Hippocampal formation (tissue), 2 donors: ENCODE measurements around the gene SCAPER.

Source experiments
- DNase-seq, 2 donors: peaks; one replicate each; lab custom pipeline; 2025; lab: John Stamatoyannopoulos, UW

The SCAPER gene

DNA sequence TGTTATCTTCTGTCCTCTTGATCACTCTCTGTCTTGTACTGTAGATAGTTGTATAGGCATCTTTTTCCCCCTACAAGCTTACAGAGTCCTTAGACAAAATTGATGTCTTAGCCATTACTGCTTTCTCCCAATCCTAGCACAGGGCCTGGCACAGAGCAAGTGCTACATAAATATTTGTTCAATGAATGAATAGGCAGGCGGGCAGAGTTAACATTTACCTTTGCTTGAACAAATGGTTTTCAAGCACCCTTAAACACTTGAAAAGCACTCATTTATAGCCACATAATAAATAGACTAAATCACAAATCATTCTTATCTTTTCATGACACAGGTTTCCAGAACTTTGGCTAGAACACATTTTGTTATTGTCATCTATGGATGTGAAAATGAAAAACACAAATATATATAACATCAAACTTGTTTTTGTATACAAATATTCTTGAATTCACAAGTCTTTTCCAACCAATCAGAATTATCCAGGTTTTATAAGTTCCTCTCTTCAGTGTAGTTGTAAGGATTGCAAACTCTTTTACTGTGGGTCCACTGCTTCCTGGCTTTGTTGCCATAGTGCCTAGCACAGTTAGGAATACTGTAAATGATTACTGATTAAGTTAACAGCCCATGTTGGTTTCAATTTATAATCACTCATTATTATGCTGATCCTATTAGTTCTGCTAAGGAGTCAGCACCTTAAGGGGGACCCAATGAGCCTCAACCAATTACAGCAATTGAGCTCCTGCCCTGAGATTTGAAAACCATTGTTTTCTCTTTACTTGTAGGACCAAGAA lies 506.6 kb downstream of the SCAPER start:
- no peak for DNase-seq

DNA sequence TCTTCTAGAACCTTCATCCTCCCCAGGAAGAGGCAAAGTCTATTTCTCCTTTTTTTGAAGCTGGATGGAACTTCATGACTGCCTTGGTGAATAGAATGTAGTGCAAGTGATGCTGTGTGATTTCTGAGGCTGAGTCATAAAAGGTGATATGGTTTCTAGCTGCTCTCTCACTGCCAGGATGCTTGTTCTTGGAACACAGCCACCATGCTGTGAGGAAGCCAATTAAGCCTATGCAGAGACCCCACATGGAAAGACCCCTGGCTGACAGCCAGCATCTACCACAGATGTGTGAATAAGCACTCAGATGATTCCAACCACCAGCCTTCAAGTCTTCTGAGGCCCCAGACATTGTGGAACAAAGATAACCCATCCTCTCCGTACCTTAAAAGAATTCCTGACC lies 511.5 kb downstream of the SCAPER start:
- DNase-seq = no peak

DNA sequence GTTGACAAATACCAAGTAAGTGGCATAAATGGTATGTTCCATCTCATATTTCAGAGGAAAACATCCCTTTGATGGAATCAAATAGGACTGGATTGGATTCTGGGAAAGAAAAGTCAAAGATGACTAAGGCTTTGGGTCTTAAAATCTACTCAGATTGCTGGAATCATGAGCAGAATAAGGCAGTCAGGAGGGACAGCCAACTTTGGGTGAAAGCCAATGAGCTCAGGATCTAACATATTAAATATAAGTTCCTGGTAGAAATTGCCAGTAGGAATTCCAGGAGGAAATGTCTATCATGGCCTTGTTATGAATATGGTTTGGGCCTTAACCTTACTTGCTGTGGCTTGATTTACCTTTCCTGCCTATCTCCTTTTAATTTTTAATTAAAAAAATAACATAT lies 513.3 kb downstream of the SCAPER start:
- DNase-seq = no peak

DNA sequence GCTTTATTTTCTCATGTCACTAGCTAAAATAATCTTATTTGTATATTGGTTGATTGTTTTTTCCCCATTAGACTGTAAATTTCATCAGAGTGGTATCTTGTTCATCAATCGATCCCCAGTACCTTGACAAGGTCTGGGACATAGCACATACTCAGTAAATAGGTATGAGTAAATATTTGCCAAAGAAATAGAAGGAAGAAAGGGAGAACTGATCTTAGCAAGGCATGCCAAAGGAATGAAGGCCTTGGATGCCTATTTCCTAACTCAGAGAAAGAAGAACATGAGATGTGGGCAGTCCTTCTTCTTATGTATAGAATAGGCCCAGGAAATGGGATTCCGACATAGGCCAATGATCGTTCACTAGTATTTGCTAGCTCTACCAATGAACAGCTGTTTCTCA lies 513.8 kb downstream of the SCAPER start:
- DNase-seq = no peak

DNA sequence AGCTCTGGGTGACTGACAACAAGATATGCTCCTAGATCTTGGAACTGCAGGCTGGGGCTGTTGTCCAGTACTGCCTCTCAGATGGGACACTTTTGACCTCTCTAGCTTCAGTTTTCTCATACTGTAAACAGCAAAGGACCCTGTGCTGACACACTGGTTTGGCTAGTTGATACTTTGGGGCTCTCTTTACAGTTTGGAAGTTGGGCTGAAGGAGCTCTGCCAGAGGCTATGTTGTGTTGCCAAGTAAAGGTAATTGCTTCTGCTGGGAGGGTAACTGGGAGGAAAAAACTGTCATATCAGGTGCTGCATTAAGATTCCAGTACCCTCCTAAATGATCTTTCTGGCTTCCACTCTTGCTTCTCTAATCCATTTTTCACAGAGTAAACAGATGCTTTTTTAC lies 514.6 kb downstream of the SCAPER start:
- no peak for DNase-seq

DNA sequence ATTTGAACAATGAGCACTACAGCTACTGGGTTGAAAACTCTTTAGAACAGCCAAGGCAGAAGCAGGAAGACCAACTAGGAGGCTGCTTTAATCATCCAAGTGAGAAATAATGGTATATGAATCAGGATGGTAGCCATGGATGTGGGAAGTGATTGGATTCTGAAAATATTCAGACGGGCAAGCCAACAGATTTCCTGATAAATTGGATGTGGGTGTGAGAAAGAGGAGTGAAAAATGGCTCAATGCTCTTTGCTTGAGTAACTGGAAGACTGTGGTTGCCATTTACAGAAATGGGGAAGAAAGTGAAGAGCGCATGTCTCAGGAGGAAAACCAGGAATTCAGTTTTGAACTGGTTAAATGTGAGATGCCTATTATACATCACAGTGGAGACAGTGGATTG lies 518.2 kb downstream of the SCAPER start:
- DNase-seq = no peak

DNA sequence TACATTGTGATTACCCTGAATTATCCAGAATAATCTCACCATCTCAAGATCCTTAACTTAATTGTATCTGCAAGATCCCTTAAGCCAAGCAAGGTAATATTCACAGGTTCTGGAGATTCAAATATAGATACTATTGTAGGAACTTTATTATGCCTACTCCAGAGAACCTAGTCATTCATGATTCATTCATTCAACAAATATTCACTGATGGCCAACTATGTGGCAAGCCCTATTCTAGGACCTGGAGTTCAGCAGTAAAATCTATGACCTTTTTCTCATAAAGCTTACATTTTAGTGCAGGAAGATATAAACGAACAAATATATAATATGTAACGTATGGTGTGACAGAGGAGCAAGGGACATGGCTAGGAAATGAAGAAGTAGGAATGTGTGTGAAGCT lies 519.0 kb downstream of the SCAPER start:
- no peak for DNase-seq

DNA sequence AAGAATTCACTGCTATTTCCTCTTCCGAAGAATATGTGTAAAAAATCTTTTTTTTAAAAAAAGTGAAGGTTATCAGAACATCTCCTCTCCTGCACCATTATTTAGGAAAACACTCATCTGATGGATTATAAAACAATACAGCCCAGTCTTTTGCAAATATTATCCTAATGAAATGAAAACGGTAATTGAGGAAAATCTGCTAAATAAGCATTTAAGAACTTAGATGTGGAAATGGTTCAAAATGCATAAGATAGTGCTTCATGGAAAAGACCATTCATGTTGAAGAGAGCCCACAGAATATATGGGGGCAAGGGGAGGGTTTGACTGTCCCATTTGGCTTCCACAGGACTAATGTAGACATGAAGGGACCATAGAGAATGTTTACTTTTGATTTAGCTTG lies 520.7 kb downstream of the SCAPER start:
- DNase-seq = no peak

DNA sequence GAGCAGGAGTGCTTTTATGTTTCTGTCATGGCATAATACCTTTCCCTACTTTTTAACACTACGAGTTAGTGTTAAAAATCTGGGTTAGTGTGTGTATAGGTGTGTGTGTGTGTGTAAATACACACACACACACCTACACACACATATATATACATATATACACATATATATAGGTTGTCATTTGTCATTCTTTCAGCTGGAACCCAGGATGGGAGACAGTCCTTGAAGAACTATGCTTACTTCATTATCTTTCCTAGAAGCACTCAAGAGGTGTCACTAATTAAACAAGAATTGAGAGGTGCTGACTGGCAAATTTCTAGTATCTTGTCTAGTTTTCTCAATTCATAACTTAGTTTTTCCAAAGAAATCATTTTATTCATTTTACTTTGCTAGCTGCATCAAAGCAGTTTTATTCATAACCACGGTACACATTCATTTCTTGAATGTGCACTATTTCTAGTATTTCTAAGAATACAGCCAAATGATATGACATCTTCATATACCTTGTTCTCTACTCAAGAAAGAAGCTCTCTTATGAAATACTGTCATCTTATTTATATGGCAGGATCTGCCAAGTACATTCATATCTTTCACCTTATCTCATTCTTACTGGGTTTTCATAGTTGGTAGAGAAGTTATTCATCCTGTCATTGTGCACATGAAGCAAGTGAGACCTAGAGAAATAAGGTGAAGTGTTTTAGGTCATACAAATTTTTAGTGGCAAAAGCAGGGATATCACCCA lies 522.0 kb downstream of the SCAPER start:
- no peak for DNase-seq

DNA sequence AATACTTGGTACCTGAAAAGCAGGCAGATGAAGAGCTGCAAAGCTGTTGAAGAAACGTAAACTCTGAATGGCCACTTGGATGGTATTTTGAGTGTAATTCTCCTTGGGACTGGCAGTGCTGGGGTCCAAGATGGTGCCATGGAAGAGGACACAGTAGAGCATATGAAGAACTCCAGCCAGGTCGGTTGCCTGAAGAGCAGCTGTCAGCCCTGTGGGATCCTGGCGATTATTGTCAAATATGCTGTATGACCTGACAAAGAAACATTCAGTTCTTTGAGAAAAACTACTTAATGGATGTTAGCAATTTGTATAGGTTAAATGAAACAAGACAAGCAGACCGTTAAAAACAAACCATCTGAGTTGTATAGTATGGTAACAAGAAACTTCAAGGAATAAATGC lies 523.8 kb downstream of the SCAPER start:
- DNase-seq = no peak

DNA sequence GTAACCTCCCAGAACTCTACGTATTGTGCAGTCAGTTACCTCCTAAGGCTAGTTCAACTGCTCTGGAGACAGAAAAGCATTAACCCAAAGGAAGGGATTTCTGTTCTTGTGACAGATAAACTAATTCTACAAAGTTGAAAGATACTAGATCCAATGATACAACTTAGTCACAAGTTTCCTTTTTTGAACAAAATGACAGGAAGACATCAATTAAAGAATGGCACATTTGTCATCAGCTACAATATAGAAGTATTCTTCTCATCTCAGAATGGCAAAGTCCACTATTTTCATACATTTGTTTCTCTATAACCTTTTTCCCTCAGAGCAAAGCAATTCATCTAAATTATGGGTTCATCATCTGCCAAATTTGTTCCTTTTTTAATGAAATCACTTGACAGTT lies 524.9 kb downstream of the SCAPER start:
- DNase-seq = no peak

DNA sequence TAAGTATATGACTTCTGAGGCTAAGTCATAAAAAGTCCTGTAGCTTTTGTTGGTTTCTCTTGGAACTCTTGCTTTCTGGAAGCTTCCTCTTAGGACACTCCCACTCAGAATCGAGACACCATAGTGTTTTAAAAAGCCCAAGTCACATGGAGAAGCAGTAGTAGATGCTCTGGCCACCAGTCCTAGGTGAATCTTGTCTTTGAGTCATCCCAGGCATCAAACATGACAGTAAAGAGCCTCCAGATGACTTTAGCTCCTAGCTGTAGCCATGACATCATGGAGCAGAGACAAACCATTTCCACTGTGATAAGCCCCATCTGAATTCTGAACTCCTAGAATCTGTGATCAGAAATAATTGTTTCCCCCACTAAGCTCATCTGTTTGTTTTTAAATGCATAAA lies 526.4 kb downstream of the SCAPER start:
- no peak for DNase-seq

DNA sequence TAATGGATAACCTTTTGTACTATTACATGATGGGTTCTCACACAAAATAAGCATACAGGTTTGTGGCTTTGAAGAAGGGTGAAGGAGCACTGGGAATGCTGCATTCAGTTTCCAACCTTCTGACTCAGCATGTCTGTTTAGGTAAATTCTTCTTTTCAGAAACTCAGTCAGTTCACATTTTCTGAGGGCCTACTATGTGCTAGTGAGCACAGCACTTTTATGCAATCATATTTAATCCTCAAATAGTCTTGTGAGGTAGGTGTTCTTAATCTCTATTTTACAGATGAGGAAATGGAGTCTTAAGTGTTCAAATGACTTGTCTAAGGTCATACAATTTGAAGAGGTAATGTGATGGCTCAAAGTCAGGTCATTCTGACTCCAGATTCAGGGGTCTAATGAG lies 527.4 kb downstream of the SCAPER start:
- DNase-seq = no peak

DNA sequence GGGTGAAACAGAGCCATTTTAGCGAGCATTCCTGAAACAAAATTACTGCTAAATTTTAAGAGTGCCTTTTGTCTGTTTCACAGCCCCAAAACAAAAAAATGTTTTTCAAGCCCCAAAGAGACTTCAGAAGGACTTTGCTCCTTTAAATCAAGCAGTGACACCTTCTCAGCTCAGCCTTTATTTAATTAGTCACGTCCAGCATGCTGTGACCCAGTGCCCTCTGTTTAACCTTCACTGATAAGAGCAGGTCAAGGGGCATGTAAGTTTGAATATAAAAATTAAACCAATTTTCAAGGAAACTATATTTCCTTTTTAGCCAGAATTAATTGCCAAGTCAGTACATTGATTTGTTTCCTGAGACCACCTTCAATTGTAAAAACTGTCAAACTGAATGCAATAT lies 527.9 kb downstream of the SCAPER start:
- DNase-seq = no peak

DNA sequence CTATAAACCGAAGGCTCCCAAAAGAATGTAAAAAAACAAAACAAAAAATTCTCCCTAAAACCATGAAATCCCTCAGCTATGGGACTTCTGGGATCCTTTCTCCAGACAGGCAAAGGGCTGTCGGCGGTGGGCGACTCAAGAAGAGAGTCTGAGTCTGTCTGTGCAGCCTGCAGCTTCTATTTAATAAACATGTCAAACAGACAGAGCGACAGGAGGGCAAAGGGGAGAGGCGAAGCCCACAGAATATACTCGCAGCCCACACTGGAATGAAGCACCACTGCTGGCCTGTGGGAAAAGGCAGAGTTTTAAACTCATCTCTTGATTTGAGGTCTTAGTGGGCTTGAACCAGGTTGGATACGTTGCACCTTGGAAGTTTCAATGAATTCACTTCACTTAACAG lies 528.3 kb downstream of the SCAPER start:
- DNase-seq = no peak

DNA sequence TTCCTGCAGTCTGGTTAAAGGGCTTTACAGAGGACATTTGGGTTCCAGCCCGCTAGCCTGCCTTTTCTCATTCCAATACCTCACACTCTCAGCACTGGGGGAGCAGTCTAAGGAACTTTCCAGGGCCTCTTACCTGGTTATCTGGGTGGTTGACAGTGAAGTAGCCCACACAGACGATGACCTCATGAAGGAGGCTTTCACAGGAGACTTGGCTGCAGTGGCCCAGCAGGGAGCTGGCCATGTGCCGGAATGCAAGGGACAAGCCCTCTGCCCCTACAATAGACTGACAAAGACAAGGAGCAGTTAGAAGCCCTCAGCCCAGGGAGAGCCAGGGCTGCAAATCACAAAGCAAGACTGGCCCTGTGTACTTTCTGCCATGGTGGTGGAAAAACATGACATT lies 529.1 kb downstream of the SCAPER start:
- DNase-seq = no peak

DNA sequence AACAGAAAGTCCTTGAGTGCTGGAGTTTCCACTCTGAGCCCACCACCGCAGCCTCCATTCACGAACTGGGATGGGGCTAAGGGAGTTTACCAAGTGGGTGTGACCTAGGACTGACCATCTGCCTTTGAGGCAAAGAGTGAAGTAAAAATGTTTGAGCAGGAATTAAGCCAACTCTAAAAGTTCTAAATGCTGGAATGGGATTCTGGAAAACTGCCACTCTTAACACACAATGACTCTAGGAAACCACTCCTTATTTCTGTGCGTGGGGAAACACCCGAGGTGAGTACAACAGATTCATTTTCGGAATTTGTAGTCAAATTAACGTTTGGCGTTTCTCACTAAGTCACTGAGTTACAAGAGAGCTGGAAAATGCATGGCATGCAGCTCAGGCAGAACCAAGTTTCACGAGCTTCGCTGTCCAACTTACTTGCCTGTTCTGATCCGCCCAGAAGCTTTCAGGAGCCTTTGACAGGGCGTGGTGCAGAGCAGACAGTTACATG lies 537.0 kb downstream of the SCAPER start:
- DNase-seq = no peak

DNA sequence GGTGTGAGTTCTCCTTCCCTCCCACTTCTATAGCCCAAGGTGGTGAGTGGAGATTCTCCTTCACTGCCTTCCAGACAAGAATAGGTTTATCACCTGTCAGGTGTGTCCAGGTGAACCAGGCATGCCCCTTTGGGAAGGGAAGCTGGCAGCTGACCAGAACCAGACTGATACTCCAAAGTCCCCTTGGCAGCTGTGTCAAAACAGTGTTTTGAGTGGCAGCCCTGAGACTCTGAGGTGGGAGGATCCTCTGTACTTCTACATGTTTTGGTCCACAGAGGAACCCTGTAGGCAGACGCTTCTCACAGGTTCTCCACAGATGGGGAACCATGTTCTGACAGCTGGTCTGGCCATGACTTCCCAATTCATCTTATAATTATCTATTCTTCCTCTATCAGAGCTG lies 538.4 kb downstream of the SCAPER start:
- no peak for DNase-seq

DNA sequence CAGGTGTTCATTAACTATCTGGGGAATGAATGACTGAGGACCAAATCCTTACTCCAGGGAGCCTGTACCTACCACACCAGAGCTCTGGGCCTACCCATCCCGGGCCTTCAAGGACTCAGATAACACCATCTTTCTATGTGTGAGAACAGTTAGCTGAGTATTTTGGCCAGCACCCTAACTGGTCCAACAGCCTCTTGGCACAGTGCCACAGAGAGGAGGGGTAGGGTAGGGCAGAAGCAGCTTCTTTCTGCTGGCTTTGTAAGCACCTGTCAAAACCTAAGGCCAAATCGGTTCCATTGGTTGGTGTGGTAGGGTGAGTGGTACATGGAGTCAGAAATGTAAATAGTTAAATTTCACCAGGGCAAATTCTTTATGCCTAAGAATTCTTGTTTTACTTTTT lies 541.9 kb downstream of the SCAPER start:
- no peak for DNase-seq

DNA sequence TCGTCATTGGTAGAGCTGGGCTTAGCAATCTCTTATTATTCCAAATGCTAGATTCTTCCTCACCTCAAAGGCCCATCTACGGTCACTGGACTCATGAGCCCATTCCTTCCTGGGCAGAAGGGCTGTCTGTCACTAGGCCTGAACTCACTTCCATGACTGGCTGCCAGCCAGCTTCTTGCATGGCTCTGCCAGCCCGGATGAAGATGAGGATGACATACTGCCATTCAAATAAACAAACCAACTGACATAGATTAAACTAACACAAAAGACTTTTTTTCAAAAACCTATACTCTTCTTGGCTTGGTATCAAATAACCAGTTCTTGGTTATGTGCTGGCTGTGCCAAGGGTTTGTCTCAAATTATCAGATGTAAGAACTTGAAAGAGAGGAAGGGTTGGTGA lies 544.7 kb downstream of the SCAPER start:
- DNase-seq = no peak

DNA sequence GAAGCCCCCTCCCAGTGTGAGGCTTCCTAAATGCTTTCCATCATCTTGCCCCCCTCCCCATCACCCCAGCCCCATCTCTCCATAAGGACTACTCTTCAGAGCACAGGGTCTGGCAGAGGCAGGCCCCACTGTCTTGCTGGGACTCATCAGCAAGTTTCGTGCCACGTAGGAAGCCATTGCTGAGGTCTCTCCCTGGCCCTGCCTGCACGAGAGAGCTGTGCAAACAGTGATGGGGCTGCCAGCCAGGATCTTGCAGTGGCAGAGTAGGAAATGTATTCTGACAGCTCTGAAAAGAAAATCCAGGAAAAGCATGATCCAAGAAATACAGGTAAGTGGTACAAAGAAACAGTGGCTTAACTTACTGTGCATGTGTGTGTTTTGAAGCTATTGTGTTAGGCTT lies 546.0 kb downstream of the SCAPER start:
- no peak for DNase-seq

DNA sequence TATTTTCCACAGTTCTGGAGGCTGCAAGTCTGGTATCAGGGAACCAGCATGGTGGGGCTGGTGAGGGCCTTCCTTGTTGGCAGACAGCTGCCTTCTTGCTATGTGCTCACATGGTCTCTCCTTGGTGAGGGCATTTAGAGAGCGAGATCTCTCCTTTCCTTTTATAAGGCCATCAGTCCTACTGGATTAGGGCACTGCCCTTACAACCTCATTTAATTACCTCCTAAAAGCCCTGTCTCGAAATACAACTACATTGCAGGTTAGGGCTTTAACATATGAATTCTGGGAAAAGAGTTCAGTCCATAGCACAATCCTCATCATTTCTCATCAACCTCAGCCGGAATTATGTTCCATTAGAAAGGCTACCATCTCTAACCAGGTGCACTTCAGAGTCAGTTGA lies 546.7 kb downstream of the SCAPER start:
- no peak for DNase-seq

DNA sequence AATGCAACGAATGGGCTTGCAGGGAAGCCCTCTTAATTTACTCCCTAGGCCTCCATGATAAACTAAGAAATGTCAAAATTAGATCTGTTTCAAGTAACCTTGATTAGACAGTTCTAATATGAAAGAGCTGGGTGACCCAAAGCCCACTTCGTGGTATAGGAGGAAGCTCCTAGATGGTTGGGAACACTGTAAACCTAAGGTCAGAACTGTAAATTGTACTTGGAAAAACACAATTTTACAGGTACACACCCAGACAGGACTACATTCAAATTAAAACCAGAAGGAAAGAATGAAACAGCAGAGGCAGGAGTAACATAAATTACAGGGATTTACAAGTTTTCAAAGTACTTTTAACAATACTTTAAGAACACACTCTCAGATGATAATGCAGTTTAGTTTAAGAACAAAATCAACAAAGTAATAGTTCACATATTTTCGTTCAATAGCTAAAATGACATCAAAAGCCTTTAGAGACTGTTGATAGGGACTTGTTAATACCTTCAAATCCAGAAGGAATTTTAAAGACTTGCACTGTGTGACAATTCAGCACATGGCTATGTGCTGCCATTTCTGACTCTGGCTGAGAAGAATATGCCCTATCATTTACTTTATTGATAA lies 550.2 kb downstream of the SCAPER start:
- DNase-seq = no peak
